GM06990 (cell line): ENCODE measurements around the gene ALOXE3.

Source experiments
- DNase-seq: peaks from one replicate; pipeline ENCODE4 v3.0.0-alpha.2; 2011; ENCODE audit not compliant: insufficient read length; ENCODE audit errors: extremely low read depth
- H3K27me3 ChIP-seq: replicated peaks from 2 replicates; pipeline ENCODE4 v1.6.0; 2011; ENCODE audit warnings: low read length; ENCODE audit not compliant: control insufficient read depth, insufficient read depth
- H3K36me3 ChIP-seq: 2 replicates; pipeline ENCODE4 v1.5.1; 2011; ENCODE audit warnings: low read length; ENCODE audit not compliant: control insufficient read depth, insufficient read depth
- H3K4me3 ChIP-seq: replicated peaks from 2 replicates; pipeline ENCODE4 v1.5.1; 2011; ENCODE audit warnings: low read depth, mild to moderate bottlenecking, control low read depth, low read length
- CTCF ChIP-seq: IDR thresholded peaks from 2 replicates; pipeline ENCODE4 v1.5.1; 2011; ENCODE audit warnings: low read length, control low read depth, mild to moderate bottlenecking, inconsistent platforms; ENCODE audit not compliant: insufficient read depth, poor library complexity, severe bottlenecking

ALOXE3 gene

GRCh38 chr17:8125947-8126490 is 7.7 kb upstream of the ALOXE3 start:
- no peak for DNase-seq
- Histone ChIP-seq H3K4me3 (peak overlapping the region; percentile 70), H3K36me3 (no peaks in the 10 kb centered on the region), H3K27me3 (no peaks in the 10 kb centered on the region)
- no peak for TF ChIP-seq CTCF

GRCh38 chr17:8125154-8125946 is 7.0 kb upstream of the ALOXE3 start:
- no peaks in the 10 kb centered on the region for H3K36me3 ChIP-seq
- no peaks in the 10 kb centered on the region for H3K27me3 ChIP-seq
- peak overlapping the region; percentile 70 for H3K4me3 ChIP-seq
- TF ChIP-seq CTCF: no peak
- peak; percentile 78 for DNase-seq

GRCh38 chr17:8124350-8125153 is 6.2 kb upstream of the ALOXE3 start:
- no peak for DNase-seq
- Histone ChIP-seq H3K36me3 (no peaks in the 10 kb centered on the region), H3K27me3 (no peaks in the 10 kb centered on the region), H3K4me3 (peak overlapping the region; percentile 55)
- TF ChIP-seq CTCF: no peak

GRCh38 chr17:8123695-8124349 is 5.5 kb upstream of the ALOXE3 start, which contains the start of gene HES7:
Gene HES7, minus strand, starts transcription at chr17:8124106. Its CDS starts 22 bp downstream, at chr17:8124084.
- H3K36me3 ChIP-seq: no peaks in the 10 kb centered on the region
- no peak for DNase-seq
- no peaks in the 10 kb centered on the region for H3K27me3 ChIP-seq
- peak within 1 kb of the TSS; percentile 68 for H3K4me3 ChIP-seq
- no peak for TF ChIP-seq CTCF

- Histone ChIP-seq H3K27me3 (no peaks in the 10 kb centered on the region; the same call in 1 of the 2 replicates), H3K4me3 (peak overlapping the region; percentile 68), H3K36me3 (no peaks in the 10 kb centered on the region)
- TF ChIP-seq CTCF: no peak
- peak; percentile 69 for DNase-seq
These were observed 4.8 kb upstream of the ALOXE3 start for GRCh38 chr17:8122924-8123694.
